HuH-7 (cell line): Measurements from ENCODE around the gene STXBP6.
"Not testable (repeated sequence)": the region's sequence is repeated elsewhere in the genome, so short reads cannot be mapped to it uniquely, and the experiment has no call there.

Experiments used
- DNase-seq: peaks from one replicate; pipeline ENCODE4 v3.0.0; 2011; ENCODE audit warnings: low spot score

Gene STXBP6

GRCh38 chr14:24801024-24801423, 248.9 kb downstream of the STXBP6 start:
- DNase-seq = no peak

GRCh38 chr14:24798911-24799462, 251.0 kb downstream of the STXBP6 start:
- DNase-seq = no peak

GRCh38 chr14:24795406-24795805, 254.5 kb downstream of the STXBP6 start:
- DNase-seq = no peak

GRCh38 chr14:24794644-24795305, 255.2 kb downstream of the STXBP6 start:
- no peak for DNase-seq

- no peak for DNase-seq
Observed at GRCh38 chr14:24790196-24790595, 259.8 kb downstream of the STXBP6 start.

- DNase-seq = no peak
Observed at GRCh38 chr14:24789378-24789884, 260.5 kb downstream of the STXBP6 start.

- no peak for DNase-seq
Observed at GRCh38 chr14:24785698-24786097, 264.2 kb downstream of the STXBP6 start.

GRCh38 chr14:24784981-24785380, 265.0 kb downstream of the STXBP6 start:
- no peak for DNase-seq

GRCh38 chr14:24783791-24784190, 266.2 kb downstream of the STXBP6 start:
- DNase-seq = no peak

GRCh38 chr14:24780281-24780680, 269.7 kb downstream of the STXBP6 start:
- DNase-seq = no peak

GRCh38 chr14:24777678-24778077, 272.3 kb downstream of the STXBP6 start:
- no peak for DNase-seq

- DNase-seq = no peak
Observed at GRCh38 chr14:24775950-24776349, 274.0 kb downstream of the STXBP6 start.

- DNase-seq = no peak
Observed at GRCh38 chr14:24774187-24774915, 275.6 kb downstream of the STXBP6 start.

- not testable (repeated sequence) for DNase-seq
Observed at GRCh38 chr14:24773564-24773963, 276.4 kb downstream of the STXBP6 start.

GRCh38 chr14:24766434-24766833, 283.5 kb downstream of the STXBP6 start:
- no peak for DNase-seq

- no peak for DNase-seq
Observed at GRCh38 chr14:24761141-24761540, 288.8 kb downstream of the STXBP6 start.
